Glomerular visceral epithelial cell (primary cell): ENCODE data around the gene EPM2AIP1.
"Not testable (repeated sequence)": the region's sequence is repeated elsewhere in the genome, so short reads cannot be mapped to it uniquely, and the experiment has no call there.

Source experiments
- DNase-seq: peaks from one replicate; pipeline ENCODE4 v3.0.0-alpha.2; 2016; ENCODE audit errors: extremely low spot score

The EPM2AIP1 gene

DNA sequence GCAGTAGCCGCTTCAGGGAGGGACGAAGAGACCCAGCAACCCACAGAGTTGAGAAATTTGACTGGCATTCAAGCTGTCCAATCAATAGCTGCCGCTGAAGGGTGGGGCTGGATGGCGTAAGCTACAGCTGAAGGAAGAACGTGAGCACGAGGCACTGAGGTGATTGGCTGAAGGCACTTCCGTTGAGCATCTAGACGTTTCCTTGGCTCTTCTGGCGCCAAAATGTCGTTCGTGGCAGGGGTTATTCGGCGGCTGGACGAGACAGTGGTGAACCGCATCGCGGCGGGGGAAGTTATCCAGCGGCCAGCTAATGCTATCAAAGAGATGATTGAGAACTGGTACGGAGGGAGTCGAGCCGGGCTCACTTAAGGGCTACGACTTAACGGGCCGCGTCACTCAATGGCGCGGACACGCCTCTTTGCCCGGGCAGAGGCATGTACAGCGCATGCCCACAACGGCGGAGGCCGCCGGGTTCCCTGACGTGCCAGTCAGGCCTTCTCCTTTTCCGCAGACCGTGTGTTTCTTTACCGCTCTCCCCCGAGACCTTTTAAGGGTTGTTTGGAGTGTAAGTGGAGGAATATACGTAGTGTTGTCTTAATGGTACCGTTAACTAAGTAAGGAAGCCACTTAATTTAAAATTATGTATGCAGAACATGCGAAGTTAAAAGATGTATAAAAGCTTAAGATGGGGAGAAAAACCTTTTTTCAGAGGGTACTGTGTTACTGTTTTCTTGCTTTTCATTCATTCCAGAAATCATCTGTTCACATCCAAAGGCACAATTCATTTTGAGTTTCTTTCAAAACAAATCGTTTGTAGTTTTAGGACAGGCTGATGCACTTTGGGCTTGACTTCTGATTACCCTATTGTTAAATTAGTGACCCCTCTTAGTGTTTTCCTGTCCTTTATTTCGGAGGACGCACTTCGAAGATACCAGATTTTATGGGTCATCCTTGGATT is 674 bp upstream of the EPM2AIP1 start, which contains the start of gene MLH1:
MLH1 (plus strand) TSS at position 193 of the 958 bp plus-strand sequence; CDS start at position 223, 30 bp downstream.
- peak; percentile 100 for DNase-seq

DNA sequence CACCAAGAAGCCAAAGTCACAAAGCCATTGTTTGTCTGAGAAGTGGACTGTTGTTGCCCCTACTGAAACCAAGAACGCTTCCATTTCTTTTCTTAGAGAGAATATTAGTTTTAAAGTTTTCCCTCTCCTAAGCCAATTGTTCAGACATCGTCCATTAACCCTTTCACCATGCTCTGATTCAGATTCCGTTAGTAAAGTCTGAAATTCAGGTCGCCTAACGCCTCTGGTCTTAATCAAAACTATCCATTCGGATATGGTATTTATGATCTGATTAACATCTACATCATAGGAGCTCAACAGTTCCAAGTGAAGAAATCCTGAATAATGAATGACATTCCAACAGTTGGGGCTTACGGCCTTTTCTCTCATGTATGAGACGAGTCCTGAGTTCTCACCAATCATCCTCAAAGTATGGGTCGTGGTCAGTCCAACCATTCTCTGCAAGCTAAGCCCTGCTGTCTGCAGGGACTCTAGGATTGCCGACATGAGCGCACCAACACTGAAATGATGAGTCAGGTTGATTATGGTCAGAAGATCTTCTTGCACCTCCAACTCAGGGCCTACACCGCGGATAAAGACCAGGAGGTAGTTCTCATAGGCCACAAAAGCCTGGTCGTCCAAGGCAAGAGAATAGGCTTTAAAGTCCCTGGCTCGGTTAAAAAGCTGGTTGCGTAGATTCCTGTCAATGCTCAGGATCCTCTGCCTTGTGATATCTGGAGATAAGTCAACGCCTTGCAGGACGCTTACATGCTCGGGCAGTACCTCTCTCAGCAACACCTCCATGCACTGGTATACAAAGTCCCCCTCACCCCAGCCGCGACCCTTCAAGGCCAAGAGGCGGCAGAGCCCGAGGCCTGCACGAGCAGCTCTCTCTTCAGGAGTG is 767 bp downstream of the EPM2AIP1 start:
- peak; percentile 46 for DNase-seq

DNA sequence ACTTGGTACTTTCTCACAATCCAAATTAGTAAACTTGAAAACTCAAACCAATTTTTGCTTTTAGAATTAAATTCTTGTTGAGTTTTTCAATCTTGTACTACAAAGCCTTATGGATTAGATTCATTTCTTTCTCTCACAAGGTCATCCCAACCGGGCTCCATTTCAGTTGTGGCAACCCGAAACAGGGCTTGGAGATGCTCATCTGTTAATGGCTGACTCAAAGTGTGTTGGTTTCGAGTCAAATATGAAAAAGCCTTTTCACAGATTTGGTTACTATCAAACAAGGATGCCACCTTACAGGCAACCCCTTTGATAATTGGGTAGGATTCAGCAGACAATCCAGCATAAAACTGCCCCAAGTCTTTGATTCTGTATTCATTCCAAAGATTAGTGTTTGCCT is 1.8 kb downstream of the EPM2AIP1 start:
- DNase-seq, result no peak

DNA sequence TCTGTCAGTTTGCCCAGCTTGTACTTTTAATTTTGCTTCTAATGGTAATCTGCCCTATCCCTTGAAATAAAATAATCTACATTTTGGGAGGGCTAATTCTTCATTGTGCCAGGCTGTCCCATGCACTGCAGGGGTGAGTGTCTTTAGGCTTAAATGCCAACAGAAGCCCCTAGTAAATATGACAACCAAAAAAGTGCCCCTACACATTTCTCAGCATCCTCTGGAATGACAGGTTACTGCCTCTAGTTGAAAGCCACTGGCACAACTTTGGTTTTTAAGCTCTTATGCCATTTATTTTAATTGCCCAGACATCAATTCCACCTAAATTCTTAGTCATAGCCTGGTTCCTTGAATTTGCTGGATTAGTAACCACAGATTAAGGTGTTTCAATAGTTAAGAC is 3.4 kb downstream of the EPM2AIP1 start:
- no peak for DNase-seq

DNA sequence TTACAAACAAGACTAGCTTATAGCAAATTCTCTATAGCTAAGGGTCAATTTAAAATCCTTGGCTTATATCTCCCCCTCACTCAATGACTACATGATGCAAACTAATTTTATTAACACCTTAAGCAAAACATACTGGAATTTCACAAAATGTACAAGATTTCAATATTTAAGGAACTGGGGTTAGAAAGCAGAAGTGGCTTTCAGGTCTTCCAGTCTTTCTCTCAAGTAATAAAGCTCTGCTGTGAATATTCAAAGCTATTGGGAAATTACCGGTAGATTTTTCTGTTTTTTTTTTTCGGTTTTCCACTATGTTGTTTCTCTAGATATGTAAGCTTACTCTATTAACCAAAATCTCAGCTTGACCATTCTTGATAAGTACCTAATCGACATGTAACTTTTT is 3.9 kb downstream of the EPM2AIP1 start:
- no peak for DNase-seq

DNA sequence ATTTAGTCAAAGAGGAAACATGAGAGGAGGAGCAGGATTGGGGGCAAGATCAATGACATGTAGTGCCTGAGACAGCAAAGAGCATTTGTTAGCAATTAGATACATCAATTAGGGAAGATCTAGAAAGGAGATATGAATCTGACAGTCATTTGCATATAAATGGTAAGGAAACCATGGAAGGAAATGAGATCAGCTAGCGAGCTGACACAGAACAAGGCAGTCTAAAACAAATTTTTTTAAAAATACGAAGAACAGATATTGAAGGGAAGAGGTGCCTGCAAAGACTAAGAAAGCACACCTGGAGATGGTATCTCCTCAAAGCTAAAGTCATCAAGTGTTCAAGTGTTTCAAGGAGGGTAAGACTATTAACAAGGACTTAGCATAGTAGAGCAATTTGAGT is 4.6 kb downstream of the EPM2AIP1 start:
- no peak for DNase-seq

DNA sequence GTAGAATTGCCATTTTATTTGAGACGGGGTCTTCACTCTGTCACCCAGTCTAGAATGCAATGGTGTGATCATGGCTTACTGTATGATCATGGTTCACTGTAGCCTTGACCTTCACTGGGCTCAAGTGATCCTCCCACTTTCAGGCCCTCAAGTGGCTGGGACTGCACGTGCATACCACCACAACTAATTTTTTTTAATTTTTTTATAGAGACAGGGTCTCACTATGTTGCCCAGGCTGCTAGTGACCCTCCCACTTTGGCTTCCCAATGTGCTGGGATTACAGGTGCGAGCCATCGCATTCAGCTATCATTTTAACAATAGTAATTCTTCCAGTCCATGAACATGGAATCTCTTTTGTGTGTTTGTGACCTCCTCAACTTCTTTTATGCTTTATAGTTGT is 11.9 kb downstream of the EPM2AIP1 start:
- no peak for DNase-seq

DNA sequence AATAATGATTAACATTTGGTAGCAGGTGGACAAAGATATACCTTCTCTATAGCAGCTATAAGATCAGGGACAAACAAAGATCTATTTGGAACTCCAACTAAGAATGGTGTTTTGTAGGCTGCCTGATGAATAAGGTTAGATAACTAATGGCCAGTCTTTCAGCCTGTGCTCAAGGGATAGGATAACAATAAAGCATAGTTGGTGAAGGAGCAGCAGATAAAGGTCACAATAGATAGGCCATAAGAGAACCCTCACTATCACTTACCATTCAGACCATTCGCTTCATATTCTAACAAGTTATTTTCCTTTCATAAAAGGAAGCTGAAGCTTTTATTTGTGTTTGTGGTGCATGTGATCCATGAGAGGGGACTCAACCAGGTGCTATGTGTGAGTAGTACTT is 19.8 kb downstream of the EPM2AIP1 start:
- DNase-seq, result no peak

DNA sequence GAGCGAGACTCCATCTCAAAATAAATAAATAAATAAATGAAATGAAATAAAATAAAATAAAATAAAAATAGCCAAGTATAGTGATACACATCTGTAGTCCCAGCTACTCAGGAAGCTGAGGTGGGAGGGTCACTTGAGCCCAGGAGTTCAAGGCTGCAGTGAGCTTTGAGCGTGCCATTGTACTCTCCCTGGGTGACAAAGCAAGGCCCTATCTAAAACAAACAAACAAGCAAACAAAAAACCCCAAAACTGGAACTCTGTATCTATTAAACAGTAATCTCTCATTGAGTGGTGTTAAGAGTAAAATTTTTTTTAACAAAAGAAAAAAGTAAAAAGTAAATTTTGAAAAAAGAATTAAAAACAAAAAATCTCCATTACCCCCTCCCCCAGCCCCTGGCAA is 20.8 kb downstream of the EPM2AIP1 start:
- no peak for DNase-seq

DNA sequence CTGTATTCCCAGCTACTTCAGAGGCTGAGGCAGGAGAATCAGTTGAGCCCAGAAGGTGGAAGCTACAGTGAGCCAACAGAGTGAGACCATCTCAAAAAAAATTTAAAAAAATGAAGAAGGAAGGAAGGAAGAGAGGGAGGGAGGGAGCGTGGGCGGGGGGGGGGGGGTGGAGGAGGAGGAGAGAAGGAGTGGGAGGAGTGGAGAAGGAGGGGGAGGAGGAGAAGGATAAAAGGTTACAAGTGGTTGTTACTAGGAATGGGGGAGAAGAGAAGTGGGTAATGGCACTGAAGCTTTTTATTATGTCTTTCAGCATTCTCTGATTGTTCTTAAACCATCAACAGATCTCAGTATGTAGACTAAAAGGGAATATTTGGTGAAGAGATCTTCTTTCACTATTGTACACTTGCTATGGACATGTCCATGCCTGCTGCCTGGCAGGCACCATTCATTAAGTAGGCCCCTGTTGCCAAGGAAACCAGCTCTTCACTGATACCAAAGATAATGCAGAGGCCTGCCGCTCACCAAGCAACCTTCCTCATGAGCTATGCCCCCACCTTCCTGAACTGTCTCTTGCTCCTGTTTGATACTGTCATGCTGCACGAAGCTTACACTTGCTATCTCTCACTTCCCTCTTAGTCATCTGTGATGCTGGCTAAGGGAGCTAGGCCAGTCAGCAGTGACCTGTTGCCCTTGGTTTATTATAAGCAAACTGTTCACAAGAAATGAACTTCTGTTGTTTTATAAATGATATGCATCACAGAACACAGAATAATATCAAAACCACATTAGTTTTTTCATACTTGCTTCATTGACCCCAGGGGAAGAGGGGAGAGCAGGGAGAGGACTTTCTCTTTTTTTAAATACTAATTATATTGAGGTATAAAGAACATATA is 23.1 kb downstream of the EPM2AIP1 start:
- DNase-seq, result peak; percentile 63

DNA sequence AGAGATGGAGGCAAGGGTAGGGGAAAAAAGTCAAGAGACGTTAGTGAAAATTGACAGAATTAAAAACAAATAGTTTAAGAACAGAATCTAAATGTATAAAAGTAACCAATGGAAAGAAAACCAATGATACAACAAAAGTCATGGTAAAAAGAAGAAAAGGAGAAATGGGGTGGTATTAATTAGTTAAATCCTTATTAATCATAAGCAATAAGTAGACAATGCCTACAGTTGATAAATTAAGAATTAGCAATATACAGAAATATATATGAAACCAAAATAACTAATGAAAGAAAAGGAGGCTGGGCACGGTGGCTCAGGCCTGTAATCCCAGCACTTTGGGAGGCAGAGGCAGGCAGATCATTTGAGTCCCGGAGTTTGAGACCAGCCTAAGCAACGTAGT is 23.8 kb downstream of the EPM2AIP1 start:
- no peak for DNase-seq

DNA sequence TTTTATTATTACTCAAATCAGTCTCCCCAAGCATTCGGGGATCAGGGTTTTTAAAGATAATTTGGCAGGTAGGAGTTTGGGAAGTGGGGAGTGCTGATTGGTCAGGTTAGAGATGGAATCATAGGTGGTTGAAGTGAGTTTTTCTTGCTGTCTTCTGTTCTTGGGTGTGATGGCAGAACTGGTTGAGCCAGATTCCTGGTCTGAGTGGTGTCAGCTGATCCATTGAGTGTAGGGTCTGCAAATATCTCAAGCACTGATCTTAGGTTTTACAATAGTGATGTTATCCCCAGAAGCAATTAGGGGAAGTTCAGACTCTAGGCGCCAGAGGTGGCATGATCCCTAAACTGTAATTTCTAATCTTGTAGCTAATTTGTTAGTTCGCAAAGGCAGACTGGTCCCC is 27.5 kb downstream of the EPM2AIP1 start:
- DNase-seq, result no peak

DNA sequence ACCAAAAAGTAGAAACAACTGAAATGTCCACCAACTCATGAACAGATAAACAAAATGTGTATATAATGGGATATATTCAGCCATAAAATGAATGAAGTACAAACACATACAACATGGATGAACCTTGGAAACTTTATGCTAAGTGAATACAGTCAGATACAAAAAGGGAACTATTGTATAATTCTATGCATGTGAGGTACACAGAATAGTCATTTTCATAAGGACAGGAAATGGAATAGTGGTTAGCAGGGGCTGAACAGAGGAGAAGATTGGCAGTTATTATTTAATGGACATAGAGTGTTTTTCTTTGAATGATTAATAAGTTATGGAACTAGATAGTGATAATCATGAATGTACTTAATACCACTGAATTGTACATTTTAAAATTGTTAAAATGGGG is 28.1 kb downstream of the EPM2AIP1 start:
- no peak for DNase-seq

DNA sequence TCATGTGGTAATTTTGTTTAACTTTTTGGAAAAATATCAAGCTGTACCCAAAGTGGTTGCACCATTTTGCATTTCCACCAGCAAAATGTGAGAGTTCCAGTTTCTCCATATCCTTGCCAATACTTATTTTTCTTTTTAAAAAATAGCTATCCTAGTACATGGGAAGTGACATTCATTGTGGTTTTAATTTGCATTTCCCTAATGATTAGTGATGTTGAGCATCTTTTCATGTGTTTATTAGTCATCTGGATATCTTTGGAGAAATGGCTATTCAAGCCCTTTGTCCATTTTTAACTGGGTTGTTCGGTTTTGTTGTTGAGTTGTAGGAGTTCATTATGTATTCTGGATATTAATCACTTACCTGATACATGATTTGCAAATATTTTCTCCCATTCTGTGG is 28.6 kb downstream of the EPM2AIP1 start:
- no peak for DNase-seq

DNA sequence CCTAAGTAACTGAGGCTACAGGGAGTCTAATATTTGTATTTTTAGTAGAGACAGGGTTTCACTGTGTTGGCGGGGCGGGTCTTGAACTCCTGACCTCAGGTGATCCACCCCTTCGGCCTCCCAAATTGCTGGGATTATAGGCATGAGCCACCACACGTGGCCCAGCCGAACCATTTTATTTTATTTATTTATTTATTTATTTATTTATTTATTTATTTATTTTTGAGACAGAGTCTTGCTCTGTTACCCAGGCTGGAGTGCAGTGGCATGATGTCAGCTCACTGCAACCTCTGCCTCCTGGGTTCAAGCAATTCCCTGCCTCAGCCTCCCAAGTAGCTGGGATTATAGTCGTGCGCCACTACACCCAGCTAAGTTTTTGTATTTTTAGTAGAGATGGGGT is 29.9 kb downstream of the EPM2AIP1 start:
- DNase-seq, result not testable (repeated sequence)

DNA sequence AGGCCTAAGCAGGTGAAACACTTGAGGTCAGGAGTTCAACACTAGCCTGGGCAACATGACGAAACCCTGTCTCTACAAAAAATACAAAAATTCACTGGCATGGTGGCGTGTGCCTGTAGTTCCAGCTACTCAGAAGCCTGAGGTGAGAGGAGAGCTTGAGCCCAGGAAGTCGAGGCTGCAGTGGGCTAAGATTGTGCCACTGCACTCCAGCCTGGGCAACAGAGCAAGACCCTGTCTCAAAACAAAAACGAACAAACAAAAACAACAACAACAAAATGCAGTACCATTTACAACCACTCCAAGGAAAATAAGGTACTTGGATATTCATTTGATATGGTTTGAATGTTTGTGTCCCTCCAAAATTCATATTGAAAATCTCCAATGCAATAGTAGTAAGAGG is 32.4 kb downstream of the EPM2AIP1 start:
- no peak for DNase-seq

DNA sequence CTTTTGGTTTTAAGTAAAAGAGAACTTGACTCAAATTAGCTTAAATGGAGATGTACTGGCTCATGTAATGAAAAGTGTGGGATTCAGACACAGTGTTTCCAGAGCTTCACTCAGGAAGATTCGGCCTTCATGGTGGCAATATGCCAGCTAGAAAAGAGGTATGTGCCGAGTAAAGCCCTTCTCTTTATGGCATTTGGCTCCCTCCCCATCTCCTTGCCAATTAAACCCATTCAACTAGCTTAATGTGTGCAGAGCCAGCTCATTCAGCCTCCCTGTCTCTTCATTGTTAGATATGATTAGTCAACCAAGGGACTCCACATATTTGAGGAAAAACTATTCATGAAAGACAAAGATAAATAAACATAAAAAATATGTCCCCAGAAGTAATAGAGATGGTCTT is 33.1 kb downstream of the EPM2AIP1 start:
- DNase-seq, result peak; percentile 47

DNA sequence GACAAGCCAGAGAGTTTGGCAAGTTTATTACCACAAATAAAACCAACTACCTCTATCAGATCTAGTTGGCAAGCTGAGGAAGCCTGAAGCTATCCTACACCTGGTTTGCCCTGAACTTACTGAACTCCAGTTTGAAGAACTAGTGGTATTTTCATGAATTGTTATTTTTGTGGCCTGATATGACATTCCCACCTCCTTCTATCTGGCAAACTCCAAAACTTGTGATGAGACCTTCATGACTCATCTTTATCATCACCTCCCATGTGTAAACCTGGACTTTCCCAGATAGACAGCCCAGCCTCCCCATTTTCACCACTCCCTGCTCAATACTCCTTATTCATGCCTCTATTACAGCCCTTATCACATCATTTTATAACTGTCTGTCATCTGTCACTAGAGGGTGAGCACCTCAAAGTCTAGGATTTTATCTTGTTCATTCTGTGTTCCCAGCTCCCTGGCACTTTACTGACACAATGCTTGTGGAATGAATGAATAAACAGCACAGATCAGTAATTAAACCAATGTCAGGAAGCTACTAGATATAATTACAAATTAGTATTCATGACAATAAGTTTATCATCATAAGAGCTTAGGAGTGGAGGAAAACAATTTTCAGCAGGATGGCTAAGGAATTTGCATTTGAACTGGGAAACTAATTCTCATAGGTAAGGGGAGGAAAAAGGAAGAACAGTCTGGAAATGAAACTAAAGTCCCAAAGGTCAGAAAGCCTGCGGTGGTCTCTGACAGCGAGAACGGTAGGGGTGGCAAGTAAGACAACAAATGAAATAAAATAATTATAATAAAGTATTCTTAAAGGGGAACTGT is 34.9 kb downstream of the EPM2AIP1 start:
- DNase-seq, result peak; percentile 76

DNA sequence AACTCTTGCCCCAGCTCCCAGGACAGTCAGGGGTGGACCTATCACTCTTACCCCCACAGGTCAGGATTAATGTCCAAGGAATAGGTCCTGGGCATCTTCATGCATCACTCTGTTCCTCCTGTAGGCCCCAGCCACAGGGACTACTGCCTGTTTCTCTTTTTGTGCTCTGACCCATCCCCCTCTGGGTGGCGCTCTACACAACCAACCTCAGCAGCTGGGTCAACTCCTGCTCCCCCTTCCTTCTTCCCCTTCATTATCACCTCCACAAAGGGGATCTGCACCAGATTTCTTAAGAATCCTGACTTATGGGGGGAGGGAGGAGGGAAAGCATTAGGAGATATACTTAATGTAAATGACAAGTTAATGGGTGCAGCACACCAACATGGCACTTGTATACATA is 35.9 kb downstream of the EPM2AIP1 start:
- no peak for DNase-seq

DNA sequence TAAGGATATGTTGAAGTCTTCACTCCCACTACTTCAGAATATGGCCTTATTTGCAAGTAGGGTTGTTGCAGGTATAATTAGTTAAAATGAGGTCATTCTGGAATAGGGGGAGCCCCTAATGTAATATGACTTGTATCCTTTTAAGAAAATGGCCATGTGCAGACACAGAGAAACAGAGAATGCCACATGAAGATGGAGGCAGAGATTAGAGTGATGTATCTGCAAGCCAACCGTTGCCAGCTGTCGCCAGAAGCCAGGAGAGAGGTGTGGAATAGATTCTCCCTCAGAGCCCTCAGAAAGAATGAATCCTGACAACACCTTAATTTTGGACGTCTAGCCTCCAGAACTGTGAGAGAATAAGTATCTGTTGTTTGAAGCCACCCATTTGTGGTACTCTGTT is 36.8 kb downstream of the EPM2AIP1 start:
- no peak for DNase-seq
